Measurements from ENCODE around the gene F8.

DNA sequence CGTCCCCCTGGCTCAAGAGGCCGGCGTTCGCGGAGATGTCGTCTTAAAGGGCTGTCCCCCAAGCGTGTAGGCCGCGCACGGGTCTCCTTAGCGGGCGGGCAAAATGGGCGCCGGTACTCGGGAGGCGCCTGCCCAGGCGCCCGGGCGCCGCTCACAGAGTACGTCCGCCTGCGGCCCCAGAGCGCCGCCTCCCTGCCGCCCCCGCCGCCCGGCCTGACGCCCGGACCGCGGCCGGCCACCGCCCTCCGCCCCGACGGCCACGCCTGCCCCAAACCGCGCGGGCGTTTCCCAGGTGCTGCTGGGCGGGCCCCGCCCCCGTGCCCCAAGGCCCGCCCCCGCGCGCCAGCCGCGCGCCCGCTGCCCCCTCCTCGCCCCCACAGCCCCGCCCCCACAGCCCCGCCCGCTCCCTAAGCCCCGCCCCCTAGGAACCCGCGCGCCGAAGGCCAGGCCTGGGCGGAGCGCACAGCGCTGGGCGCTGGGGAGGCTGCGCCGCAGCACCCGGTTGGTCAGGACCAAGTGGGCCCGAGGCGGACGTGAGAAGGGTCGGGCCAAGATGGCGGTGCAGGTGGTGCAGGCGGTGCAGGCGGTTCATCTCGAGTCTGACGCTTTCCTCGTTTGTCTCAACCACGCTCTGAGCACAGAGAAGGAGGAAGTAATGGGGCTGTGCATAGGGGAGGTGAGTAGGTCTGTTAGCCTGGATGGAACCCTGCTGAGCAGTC is 48.6 kb upstream of the F8 start, which contains the start of the genes BRCC3, CMC4 and MTCP1:
- TF ChIP-seq, protein P1, sequence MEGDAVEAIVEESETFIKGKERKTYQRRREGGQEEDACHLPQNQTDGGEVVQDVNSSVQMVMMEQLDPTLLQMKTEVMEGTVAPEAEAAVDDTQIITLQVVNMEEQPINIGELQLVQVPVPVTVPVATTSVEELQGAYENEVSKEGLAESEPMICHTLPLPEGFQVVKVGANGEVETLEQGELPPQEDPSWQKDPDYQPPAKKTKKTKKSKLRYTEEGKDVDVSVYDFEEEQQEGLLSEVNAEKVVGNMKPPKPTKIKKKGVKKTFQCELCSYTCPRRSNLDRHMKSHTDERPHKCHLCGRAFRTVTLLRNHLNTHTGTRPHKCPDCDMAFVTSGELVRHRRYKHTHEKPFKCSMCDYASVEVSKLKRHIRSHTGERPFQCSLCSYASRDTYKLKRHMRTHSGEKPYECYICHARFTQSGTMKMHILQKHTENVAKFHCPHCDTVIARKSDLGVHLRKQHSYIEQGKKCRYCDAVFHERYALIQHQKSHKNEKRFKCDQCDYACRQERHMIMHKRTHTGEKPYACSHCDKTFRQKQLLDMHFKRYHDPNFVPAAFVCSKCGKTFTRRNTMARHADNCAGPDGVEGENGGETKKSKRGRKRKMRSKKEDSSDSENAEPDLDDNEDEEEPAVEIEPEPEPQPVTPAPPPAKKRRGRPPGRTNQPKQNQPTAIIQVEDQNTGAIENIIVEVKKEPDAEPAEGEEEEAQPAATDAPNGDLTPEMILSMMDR (conservative IDR thresholded peaks at IDR 0.05), result no peak
- no peak for TF ChIP-seq ZFX (IDR thresholded peaks at IDR 0.05)
